ENCODE data around the gene PEX16. TPM values are rescaled to one million over a fixed set of nuclear protein-coding genes. Genes with fewer than 3 reads are reported as not detected.

PEX16 gene
- total and polyA plus RNA-seq, 9 of the 15 experiments (the other 6 are each of a cell fraction or from before 2014, with no cell fraction given), result 1.5 to 43.9 (median 14.6) TPM

GRCh38 chr11:45877845-45878244 lies 39.8 kb downstream of the PEX16 start:
- Histone ChIP-seq H3K9ac (ENCODE audit: insufficient read depth in 1 of 2, low read depth in 2 of 2, low read length in 2 of 2) (no peak overlapping the region), H3K4me3 (no peak overlapping the region), H3K4me1 (replicated peaks in 1 of 2; ENCODE audit: control insufficient read depth in 2 of 2, insufficient read depth in 2 of 2, low read length in 2 of 2) (peaks cover 11 to 22% of the 10 kb centered on the region in 2 experiments), H3K9me3 (replicated peaks; ENCODE audit: control insufficient read depth, insufficient read depth, low read depth, low read length) (no peaks in the 10 kb centered on the region), H3K36me3 (ENCODE audit: control insufficient read depth, insufficient read depth, low read length) (peaks cover 65% of the 10 kb centered on the region), H3K79me2 (ENCODE audit: control insufficient read depth, insufficient read depth, low read length) (no peaks in the 10 kb centered on the region), H3K27ac (ENCODE audit: extremely low read depth, low read depth, low read length) (no peak overlapping the region), H2AFZ (ENCODE audit: low read depth, low read length) (no peak overlapping the region), H3K9me1 (ENCODE audit: control insufficient read depth, insufficient read depth, low read length) (no peaks in the 10 kb centered on the region), H4K20me1 (replicated peaks; ENCODE audit: control insufficient read depth, insufficient read depth, low read length) (peaks cover 11% of the 10 kb centered on the region), H3K4me2 (ENCODE audit: insufficient read depth, low read length) (no peak overlapping the region), H3K27me3 (ENCODE audit: control insufficient read depth in 2 of 2, insufficient read depth in 2 of 2, low read length in 2 of 2) (no peaks in the 10 kb centered on the region)
- DNase-seq (ENCODE audit: extremely low read depth in 1 of 4, low spot score in 3 of 4) (peak; percentile 34 to 59 (median 40)), ATAC-seq (no peak), FAIRE-seq (peak; percentile 64)
- intact Hi-C loops (cut with micrococcal nuclease), result loop anchor here (10.0 kb wide), 1 partner anchor 67 kb away; no protein-coding TSS in a partner anchor
- CTCF ChIA-PET (ENCODE audit: low intra/inter-chr PET ratio), result no interaction called here
- in situ Hi-C loops (cut with MboI), result no loop called here
- WGBS (ENCODE audit: insufficient coverage, low coverage, missing lambda C conversion rate), result 33% methylated on average over 3 of the region's 3 CpGs
- POLR2A ChIA-PET, result no interaction called here
- no TSS peak for BruUV-seq (replicated peaks)
- TF ChIP-seq TAL1 (IDR thresholded peaks at IDR 0.05), result peak; percentile 11; the same call in 1 of the 2 replicates
- TF ChIP-seq ZNF699 (CRISPR knock-in tag; IDR thresholded peaks at IDR 0.05; ENCODE audit: insufficient replicate concordance), result no peak
- TF ChIP-seq SRSF7 (optimal IDR thresholded peaks at IDR 0.05; ENCODE audit: low read depth, low read length), result no peak
- no peak for TF ChIP-seq ZNF175 (CRISPR knock-in tag; IDR thresholded peaks at IDR 0.05; ENCODE audit: low read depth)
- TF ChIP-seq, protein P1, sequence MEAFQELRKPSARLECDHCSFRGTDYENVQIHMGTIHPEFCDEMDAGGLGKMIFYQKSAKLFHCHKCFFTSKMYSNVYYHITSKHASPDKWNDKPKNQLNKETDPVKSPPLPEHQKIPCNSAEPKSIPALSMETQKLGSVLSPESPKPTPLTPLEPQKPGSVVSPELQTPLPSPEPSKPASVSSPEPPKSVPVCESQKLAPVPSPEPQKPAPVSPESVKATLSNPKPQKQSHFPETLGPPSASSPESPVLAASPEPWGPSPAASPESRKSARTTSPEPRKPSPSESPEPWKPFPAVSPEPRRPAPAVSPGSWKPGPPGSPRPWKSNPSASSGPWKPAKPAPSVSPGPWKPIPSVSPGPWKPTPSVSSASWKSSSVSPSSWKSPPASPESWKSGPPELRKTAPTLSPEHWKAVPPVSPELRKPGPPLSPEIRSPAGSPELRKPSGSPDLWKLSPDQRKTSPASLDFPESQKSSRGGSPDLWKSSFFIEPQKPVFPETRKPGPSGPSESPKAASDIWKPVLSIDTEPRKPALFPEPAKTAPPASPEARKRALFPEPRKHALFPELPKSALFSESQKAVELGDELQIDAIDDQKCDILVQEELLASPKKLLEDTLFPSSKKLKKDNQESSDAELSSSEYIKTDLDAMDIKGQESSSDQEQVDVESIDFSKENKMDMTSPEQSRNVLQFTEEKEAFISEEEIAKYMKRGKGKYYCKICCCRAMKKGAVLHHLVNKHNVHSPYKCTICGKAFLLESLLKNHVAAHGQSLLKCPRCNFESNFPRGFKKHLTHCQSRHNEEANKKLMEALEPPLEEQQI (IDR thresholded peaks at IDR 0.05), result no peak
- TF ChIP-seq CEBPG (CRISPR knock-in tag; IDR thresholded peaks at IDR 0.05), result no peak
- no peak for TF ChIP-seq CEBPG (tag; conservative IDR thresholded peaks at IDR 0.05 in 1 of 2, IDR thresholded peaks at IDR 0.05 in 1 of 2)
- TF ChIP-seq ZC3H8 (IDR thresholded peaks at IDR 0.05), result no peak
- no peak for TF ChIP-seq E2F3 (CRISPR knock-in tag; IDR thresholded peaks at IDR 0.05)
- TF ChIP-seq DLX4 (CRISPR knock-in tag; IDR thresholded peaks at IDR 0.05), result no peak
- TF ChIP-seq, protein P2, sequence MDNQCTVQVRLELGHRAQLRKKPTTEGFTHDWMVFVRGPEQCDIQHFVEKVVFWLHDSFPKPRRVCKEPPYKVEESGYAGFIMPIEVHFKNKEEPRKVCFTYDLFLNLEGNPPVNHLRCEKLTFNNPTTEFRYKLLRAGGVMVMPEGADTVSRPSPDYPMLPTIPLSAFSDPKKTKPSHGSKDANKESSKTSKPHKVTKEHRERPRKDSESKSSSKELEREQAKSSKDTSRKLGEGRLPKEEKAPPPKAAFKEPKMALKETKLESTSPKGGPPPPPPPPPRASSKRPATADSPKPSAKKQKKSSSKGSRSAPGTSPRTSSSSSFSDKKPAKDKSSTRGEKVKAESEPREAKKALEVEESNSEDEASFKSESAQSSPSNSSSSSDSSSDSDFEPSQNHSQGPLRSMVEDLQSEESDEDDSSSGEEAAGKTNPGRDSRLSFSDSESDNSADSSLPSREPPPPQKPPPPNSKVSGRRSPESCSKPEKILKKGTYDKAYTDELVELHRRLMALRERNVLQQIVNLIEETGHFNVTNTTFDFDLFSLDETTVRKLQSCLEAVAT (IDR thresholded peaks at IDR 0.05), result no peak
- TF ChIP-seq THRAP3 (IDR thresholded peaks at IDR 0.05; ENCODE audit: borderline replicate concordance), result no peak
- TF ChIP-seq ZNF57 (CRISPR knock-in tag; IDR thresholded peaks at IDR 0.05), result no peak
- TF ChIP-seq CBFA2T2 (conservative IDR thresholded peaks at IDR 0.05), result peak; percentile 38
- no peak for TF ChIP-seq ZNF830 (CRISPR knock-in tag; IDR thresholded peaks at IDR 0.05)
- TF ChIP-seq XRCC5 (IDR thresholded peaks at IDR 0.05; ENCODE audit: low read depth, low read length), result no peak
- TF ChIP-seq ZBTB34 (CRISPR knock-in tag; IDR thresholded peaks at IDR 0.05), result no peak
- TF ChIP-seq RBFOX2 (IDR thresholded peaks at IDR 0.05; ENCODE audit: low read depth, low read length), result no peak

All from K562 (cell line).